Measurements from ENCODE around the gene AIF1.

The AIF1 gene

DNA sequence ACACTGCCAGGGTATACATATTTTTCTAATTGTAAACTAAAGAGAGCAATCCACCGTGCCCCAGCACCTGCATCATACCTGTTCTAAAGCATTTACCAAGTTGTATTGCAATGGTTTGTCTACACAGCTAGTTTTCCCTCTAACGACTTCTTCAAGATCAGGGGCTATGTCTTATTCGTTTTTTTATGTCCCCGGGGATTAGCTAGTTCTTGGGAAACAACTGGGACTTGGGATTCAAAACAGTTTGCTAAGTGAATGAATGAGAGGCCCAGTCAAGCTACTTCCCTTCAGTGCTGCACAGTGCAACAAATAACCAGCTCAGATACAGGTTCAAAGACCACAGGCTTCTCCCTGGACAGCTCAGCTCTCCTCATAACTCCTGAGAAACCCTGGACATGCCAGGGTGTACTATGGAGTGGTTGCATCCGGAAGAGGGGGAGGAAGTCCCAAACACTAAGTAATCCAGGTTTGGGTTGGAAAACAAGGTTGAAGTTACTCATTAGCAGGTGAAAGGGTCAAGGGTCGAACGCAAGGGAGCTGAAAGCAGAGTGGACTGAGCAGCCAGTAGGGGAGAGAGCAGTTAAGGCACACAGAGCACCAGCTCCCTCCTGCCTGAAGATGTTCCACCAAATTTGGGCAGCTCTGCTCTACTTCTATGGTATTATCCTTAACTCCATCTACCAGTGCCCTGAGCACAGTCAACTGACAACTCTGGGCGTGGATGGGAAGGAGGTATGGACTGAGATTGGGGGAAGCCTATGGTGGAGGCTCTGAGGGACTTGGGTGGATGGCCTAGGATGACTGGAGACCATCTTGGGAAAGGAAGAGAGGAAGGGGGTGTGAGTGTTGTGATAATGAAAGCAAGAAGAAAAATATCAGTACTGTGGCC lies 40.6 kb downstream of the AIF1 start, which contains the start of gene APOM:
Gene APOM (plus strand): TSS at position 546 of the 889 bp plus-strand sequence. CDS start 73 bp downstream, at position 619.
- H3K36me3 ChIP-seq: peaks cover 42% of the 10 kb centered on the region
- no peaks in the 10 kb centered on the region for H3K27me3 ChIP-seq (ENCODE audit: insufficient read depth, low read depth, severe bottlenecking)
- TF ChIP-seq, protein P1, sequence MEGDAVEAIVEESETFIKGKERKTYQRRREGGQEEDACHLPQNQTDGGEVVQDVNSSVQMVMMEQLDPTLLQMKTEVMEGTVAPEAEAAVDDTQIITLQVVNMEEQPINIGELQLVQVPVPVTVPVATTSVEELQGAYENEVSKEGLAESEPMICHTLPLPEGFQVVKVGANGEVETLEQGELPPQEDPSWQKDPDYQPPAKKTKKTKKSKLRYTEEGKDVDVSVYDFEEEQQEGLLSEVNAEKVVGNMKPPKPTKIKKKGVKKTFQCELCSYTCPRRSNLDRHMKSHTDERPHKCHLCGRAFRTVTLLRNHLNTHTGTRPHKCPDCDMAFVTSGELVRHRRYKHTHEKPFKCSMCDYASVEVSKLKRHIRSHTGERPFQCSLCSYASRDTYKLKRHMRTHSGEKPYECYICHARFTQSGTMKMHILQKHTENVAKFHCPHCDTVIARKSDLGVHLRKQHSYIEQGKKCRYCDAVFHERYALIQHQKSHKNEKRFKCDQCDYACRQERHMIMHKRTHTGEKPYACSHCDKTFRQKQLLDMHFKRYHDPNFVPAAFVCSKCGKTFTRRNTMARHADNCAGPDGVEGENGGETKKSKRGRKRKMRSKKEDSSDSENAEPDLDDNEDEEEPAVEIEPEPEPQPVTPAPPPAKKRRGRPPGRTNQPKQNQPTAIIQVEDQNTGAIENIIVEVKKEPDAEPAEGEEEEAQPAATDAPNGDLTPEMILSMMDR (IDR thresholded peaks at IDR 0.05; ENCODE audit: low read depth, low read length): no peak
- DNase-seq: no peak
- H3K27ac ChIP-seq: no peak within 1 kb of the TSS
- no peaks in the 10 kb centered on the region for H3K9me3 ChIP-seq (ENCODE audit: severe bottlenecking)
- H3K4me3 ChIP-seq (ENCODE audit: low read depth, low read length): no peak within 1 kb of the TSS

DNA sequence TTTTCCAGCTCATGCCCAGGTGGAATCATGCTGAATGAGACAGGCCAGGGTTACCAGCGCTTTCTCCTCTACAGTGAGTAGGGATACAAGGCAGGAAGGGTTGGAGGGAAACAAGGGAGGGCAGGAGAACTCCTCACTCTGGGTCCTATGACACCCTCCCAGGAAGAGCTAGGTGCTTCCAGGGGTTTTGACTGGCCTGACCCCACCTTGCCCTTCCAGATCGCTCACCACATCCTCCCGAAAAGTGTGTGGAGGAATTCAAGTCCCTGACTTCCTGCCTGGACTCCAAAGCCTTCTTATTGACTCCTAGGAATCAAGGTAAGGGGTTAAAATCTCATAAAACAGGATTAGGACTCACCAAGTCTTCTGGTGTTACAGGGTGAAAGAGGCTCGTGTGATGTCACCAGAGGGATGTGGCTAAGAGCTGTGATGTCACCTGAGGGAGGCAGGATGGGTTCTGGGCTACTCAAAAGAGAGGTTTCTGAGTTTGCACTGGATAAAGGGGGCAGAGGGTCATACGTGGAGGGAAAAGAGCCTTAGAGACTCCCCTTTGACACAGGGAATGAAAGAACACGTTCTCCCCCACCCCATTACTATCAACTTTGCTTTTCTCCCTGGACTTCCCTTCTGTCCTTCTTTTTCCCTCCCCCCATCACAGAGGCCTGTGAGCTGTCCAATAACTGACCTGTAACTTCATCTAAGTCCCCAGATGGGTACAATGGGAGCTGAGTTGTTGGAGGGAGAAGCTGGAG lies 42.5 kb downstream of the AIF1 start:
- no peak for DNase-seq
- peaks cover 40% of the 10 kb centered on the region for H3K36me3 ChIP-seq
- no peak overlapping the region for H3K4me3 ChIP-seq (ENCODE audit: low read depth, low read length)

DNA sequence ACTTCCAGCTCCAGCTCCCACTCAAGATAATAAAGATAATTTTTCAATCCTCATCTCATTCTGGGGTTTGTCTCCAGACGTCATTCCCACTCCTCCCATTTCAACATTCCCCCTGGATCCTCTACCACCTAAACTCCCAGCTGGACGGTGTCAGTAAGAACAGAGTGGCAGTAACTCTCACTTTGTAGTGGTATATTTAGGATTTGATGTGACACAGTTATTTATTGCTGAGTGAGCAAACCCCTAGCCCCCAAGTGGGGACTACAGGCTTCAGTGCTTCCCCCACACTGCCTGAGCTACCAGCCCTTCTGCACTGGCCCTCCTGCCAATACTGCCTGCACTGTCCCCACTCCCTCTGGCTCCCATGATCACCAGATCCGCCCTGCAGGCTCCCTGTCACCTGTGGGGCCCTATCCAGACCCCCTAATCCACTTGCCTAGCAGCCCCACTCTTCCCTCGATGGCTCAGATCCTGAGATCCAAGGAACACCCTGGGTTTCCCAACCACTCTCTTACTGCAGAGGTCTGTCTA lies 43.2 kb downstream of the AIF1 start:
- DNase-seq: no peak
- H3K36me3 ChIP-seq: peaks cover 44% of the 10 kb centered on the region
- H3K4me3 ChIP-seq (ENCODE audit: low read depth, low read length): no peak overlapping the region
- H3K27me3 ChIP-seq (ENCODE audit: insufficient read depth, low read depth, severe bottlenecking): no peaks in the 10 kb centered on the region
- no peaks in the 10 kb centered on the region for H3K9me3 ChIP-seq (ENCODE audit: severe bottlenecking)
- TF ChIP-seq, protein P1 (IDR thresholded peaks at IDR 0.05; ENCODE audit: low read depth, low read length): no peak
- H3K27ac ChIP-seq: no peak overlapping the region

More for the DNA sequence above, 42.5 kb downstream of the AIF1 start:
- no peaks in the 10 kb centered on the region for H3K27me3 ChIP-seq (ENCODE audit: insufficient read depth, low read depth, severe bottlenecking)
- TF ChIP-seq, protein P1 (IDR thresholded peaks at IDR 0.05; ENCODE audit: low read depth, low read length): no peak
- no peaks in the 10 kb centered on the region for H3K9me3 ChIP-seq (ENCODE audit: severe bottlenecking)
- H3K27ac ChIP-seq: no peak overlapping the region

DNA sequence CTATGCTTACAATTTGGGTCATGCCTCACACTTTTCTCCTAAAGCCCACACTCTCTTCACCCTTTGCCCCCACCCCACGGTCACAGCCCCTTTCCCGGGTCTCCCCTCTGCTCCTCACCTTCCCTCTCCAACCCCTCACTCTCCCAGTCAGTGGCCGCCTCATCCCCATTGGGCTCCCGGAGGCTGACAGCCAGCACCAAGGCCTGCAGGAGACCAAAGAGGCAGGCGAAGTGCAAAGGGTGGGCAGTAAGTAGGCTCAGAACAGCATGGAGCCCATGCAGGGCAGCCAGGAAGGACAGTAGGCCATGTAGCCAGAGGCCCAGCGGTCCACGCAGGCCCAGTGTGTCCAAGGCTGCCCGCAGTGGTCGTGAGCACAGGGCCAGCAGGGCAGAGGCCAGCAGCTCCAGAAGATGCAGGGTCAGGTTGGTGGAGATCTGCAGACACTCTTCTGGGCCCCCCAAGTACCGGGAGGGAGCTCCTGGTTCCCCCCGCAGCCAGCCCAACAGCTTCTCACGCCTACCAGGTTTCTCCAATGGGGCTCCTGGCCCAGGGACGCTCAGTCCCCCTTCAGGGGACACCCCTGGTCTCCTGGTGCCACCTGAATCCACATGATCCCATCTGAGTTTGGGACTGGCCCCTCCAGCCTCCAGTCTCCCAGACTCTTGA lies 44.1 kb downstream of the AIF1 start:
- no peak for DNase-seq

More for the DNA sequence above, 44.1 kb downstream of the AIF1 start:
- Histone ChIP-seq H3K4me3 (ENCODE audit: low read depth, low read length) (no peak overlapping the region), H3K36me3 (peaks cover 53% of the 10 kb centered on the region), H3K27ac (no peak overlapping the region), H3K27me3 (ENCODE audit: insufficient read depth, low read depth, severe bottlenecking) (no peaks in the 10 kb centered on the region), H3K9me3 (ENCODE audit: severe bottlenecking) (no peaks in the 10 kb centered on the region)
- TF ChIP-seq, protein P1 (IDR thresholded peaks at IDR 0.05; ENCODE audit: low read depth, low read length): no peak
